ENCODE results near the gene ZFP69B.

DNA sequence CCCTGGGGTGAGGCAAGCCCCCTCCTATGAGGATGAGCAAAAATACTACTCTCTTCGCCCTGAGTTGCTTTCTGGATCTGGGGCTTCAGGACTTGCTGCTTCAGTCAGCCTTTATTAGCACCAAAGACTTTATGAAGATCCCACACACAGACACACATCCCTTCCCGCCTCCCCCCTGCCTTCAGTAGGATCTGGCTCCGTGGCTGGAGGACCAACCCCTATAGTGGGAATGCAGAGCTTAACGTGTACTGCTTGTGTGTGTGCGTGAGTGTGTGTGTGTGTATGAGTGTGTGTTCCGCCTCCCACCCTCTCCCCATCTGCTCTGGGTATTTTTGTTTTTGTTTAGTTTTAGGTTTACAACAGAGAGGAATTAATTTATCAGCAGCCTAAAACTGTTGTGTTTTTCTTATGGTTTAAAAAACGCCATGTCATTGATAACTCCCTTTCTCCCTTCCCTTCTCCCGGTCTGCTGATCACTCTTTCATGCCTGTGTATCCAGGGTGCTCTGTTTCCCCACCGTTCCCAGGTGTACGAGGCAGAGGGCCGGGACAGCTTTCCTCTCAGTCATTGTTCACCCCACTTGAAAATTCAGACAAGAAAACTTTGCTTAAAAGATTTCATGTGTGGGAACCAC, 27.5 kb upstream of the ZFP69B start:
- TF ChIP-seq CTCF (IDR thresholded peaks at IDR 0.05; ENCODE audit: low read length), result no peak
- no peak for TF ChIP-seq EZH2 (IDR thresholded peaks at IDR 0.05; ENCODE audit: borderline replicate concordance, low read length)
